Measurements from ENCODE around the gene SERGEF.
"Not testable (repeated sequence)": the region's sequence is repeated elsewhere in the genome, so short reads cannot be mapped to it uniquely, and the experiment has no call there.

The SERGEF gene

DNA sequence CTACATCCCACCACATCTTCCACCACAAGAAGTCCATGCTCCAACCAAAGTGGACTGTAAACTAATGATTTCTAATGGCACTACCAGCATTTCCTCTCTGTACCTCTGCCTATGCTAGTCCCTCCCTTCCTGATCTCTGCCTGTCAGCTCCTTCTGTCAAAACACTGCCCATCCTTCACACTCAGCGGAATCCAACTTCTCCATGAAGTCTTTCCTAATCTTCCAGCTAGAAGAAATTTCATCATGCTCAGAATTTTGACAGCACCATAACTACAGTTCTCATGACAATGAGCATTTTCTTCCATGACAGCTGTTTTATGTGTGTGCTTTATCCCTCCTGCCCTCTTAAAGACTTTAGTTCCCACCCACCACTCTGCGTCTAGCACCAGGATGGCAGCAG, 111.4 kb downstream of the SERGEF start:
- DNase-seq = no peak

DNA sequence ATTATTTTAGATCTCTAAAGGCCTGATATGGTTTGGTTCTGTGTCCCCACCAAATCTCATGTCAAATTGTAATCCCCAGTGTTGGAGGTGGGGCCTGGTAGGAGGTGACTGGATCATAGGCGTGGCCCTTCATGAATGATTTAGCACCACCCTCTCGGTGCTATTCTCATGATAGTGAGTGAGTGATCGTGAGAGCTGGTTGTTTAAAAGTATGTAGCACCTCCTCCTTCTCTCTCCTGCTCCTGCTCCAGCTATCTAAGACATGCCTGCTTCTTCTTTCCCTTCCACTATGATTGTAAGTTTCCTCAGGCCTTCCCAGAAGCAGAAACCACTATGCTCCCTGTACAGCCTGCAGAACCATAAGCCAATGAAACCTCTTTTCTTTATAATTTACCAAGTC, 114.1 kb downstream of the SERGEF start:
- peak; percentile 29 for DNase-seq

DNA sequence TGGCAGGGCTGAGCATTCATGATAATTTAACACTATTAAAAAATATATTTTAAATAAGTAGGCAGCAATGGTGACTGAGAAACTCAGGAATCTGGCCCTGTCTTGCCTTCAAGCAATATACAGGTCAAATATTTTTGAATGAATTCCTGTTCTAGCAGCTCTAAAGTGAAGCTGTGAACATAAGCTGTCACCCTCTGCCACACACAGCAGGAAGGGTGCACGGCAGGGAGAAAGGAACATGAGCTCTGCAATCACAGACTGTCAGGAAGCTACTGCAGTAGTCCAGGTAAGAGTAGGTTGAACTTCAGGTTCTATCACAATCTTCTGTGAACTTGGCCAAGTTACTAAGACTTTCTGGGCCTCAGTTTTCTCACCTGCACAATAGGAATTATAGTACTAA, 114.8 kb downstream of the SERGEF start:
- no peak for DNase-seq

DNA sequence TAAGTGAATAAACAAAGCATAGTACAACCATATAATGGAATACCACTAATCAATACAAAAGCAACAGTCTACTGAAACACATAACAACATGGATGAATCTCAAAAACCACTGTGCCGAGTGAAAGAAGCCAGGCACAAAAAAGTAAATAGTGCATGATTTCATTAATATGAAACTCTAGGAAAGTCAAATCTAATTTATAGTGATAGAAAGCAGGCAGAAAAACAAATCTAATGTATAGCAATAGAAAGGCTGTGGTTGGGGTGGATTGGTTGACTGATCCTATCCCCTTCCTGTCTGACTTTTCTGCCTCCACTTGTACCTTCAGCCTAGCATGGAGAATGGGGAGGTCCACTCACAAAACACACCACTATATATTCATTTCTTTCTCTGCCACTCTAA, 115.4 kb downstream of the SERGEF start:
- no peak for DNase-seq

DNA sequence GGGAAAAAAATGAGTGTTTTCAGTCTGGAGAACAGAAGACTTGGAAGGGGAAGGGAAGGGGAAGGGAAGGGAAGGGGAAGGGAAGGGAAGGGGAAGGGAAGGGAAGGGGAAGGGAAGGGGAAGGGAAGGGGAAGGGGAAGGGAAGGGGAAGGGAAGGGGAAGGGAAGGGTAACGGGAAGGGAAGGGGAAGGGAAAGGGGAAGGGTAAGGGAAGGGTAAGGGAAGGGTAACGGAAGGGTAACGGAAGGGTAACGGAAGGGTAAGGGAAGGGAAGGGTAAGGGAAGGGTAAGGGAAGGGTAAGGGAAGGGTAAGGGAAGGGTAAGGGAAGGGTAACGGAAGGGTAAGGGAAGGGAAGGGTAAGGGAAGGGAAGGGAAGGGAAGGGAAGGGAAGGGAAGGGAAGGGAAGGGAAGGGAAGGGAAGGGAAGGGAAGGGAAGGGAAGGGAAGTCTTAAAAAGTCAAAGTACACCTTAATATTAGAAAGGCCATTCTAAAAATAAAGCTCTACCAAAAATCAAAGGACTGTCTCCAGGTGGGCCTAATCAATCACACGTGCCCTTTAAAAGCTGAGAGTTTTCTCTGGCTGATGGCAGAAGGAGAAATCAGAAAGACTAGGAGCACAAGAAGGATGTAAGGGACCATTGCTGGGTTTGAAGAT, 116.2 kb downstream of the SERGEF start:
- DNase-seq = not testable (repeated sequence)

DNA sequence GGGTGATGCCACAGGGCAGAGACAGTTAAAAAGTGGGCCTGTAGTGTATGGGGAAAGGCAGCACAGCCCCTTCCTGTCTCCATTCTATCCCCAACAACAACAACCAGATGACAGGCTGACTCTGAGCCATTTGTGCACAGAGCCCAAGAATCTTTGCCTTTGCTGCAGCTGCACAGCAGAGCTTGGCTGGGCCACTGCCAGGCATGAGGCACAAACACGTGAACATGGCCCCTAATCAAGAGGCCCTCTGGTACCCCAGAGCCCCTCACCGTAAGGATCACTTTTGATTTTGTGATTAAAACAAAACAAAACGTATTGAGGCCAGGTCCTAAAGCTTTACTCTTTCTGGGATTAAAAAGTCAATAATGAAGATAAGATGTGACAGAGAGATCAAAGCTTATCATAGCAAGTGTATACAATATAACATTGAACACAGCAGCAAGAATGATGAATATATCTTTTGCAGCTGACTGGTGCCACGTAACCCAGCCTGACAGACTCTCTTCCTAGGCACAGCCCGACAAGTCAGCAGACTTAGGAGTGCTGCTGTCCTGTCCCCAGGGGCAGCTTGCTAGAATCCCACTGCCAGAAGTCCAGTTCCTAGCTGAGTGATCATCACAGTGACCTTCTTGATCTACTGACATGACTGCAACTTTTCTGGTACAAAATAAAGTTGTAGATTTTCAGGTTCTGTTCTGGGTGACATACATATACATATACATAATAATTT, 117.8 kb downstream of the SERGEF start:
- no peak for DNase-seq

DNA sequence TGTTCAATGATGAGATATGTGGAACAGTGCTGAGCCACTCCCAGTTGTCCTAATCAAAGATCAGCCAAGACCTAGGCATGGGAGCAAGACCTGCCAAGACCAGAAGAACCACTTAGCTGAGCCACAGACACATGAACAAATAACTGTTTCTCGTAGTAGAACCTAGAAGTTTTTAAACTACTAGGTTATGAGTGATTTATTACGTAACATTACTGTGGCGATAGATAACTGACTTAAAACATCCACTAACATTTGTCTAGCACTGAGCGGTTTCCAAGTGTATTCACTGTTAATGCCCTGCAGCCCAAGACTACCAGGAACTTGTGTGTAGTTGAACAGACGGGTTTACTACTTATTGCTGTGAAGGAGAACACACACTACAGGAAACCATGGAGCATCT, 120.4 kb downstream of the SERGEF start:
- no peak for DNase-seq

DNA sequence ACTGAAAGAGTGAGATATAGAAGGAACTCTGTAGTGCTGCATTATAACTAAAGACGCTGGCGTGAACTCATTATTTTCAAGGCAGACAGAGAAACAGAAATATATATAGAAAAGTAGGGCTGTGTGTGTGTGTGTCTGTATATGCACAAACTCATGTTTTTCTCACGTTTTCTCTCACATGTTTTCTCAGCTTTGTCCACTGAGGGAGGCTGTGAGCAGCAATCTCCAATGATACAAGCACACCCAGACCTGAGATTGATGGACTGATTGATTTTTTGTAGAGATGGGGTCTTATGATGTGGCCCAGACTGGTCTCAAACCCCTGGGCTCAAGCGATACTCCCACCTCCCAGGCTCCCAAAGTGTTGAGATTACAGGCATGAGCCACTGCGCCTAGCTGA, 122.5 kb downstream of the SERGEF start:
- peak; percentile 4 for DNase-seq

DNA sequence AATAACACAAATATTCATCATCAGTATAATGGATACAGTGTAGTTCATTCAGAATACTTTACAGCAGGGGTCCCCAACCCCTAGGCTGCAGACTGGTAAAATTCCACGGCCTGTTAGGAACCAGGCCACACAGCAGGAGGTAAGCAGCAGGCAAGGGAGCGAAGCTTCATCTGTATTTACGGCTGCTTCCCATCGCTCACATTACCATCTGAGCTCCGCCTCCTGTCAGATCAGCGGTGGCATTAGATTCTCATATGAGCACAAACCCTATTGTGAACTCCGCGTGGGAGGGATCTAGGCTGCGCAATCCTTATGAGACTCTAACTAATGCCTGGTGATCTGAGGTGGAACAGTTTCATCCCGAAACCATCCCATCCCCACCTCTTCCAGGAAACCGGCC, 125.1 kb downstream of the SERGEF start:
- DNase-seq = peak; percentile 25

DNA sequence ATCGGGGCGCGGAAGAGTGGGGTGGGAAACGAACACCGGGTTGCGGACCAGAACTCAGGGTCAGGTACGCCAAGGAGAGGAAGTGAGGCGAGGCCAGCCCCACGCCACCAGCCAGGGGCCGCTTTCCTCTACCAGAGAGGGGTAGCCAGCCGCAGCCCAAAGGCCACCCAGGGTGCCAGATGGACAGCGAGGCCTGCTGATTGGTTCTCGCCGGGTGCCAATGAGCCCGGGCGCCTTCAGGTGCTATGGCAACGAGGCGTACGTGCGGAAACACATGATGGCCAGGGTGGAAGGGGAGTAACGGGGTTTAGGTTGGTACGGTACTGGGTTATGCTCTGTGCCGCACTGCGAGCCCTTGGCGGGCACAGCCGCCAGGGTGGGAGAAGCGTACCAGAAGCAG, 128.9 kb downstream of the SERGEF start:
- DNase-seq = no peak

DNA sequence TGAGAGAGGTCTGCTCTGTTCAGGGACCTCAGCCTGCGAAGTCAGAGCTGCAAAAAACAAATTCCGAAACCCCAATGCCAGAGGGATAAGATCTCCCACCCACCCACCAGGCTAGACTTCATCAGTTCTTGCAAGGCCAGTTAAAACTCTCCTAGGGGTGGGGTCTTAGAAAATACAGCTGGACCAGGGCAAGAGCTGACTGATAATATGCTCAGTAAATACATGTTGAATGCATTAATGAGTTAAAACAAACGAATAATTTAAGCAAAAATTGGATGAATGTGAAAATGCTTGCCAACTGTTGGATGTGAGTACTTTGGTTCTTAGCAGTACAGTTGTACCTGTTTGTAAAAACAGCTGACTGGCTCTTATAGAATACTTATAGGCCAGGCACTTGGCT, 129.8 kb downstream of the SERGEF start:
- DNase-seq = no peak

DNA sequence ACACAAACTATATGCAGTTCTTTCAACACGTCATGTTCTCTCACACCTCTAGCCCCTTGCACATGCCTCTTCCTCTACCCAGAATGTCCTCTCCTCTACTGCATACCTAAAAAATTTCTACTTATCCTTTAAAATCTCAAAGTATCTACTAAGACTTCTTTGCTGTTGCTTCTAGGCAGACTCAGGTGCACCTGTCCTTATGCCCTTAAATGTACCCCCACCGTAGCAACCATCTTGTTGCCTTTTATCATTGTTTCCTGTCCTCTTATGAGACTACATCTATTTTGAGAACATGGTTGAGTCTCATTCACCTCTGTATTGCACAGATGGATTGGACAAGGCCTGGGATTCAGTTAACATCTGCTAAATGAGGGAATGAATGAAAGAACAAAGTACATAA, 134.1 kb downstream of the SERGEF start:
- no peak for DNase-seq

DNA sequence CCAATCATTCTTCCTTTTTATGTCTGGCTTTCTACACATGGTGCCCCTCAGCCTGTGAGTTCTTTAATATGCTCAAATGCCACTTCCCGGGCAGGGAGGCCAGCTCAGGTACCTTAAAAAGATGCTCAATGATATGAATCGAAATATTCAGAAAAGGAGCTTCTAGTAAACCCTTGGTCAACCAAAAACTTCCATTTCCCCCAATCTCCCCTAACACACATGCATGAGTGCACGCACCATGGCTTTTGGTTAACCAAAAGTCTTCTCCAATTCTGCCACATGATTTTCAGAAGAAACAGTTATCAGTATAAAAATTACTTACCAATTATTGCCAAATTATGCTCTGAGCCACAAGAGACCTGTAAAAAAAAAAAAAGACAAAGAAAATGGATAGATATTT, 135.0 kb downstream of the SERGEF start:
- DNase-seq = no peak

DNA sequence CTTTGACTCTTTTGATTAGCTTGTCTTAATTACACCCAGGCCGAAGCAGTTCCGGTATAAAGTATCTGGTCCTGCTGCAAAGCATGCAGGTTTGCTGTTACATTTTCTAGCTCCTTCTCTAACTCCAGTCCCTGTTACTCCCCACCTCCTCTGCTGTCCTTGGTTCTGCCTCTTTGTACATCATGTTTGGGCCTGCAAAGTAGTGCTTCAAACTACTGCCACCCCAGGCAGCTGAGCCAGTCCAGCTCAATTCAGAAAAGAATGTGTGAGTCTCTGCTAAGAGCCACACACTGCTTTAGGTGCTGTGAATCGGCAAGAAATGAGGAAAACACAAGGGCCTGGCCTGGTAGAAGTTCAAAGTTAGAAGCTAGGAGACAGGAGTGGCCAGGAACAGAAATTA, 136.0 kb downstream of the SERGEF start:
- no peak for DNase-seq

DNA sequence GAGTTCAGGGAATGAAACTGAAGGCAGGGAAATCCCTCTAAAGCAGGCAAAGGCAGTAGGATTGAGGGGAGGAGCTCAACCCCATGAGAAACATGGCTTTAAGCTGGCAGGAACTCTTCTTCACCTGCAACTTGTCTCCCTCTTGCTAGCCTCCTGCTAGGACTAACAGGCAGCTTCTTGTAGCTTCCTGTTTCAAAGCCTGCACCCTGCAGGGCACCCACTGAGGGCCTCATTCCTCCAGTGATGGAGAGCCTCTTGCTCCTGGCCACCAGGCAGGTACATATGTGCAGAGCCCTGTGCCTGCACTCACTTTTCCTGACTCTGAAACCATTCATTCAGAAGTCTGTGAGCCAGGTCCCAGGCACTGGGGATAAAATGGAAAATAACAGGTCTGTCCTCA, 137.0 kb downstream of the SERGEF start:
- no peak for DNase-seq

DNA sequence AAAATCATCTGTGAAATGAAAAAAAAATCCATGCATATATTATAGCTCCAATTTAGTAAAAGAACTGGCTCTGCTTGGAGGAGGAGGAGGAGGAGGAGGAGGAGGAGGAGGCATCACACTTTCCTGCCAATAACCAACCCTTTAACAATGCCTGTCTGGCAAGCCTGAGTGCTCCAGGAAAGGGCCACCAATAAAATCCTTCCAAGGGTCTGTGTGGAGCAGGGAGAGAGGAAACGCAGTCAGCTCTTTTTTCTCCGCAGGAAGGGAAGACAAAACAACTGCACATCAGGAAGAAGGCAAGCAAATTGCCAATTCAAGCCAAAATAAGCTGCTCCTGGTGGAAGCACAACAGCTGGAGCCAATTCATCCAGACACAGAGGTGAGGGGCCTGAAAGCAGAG, 139.3 kb downstream of the SERGEF start:
- no peak for DNase-seq

DNA sequence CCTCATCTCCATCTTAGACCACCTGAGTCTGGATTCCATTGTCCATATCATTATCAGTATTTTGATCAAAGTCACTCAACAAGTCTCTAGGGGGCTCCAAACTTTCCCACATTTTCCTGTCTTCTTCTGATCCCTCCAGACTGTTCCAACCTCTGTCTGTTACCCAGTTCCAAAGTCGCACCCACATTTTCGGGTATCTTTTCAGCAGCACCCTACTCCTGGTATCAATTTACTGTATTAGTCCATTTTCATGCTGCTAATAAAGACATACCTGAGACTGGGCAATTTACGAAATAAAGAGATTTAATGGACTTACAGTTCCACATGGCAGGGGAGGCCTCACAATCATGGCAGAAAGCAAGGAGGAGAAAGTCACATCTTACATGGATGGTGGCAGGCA, 144.4 kb downstream of the SERGEF start:
- not testable (repeated sequence) for DNase-seq

DNA sequence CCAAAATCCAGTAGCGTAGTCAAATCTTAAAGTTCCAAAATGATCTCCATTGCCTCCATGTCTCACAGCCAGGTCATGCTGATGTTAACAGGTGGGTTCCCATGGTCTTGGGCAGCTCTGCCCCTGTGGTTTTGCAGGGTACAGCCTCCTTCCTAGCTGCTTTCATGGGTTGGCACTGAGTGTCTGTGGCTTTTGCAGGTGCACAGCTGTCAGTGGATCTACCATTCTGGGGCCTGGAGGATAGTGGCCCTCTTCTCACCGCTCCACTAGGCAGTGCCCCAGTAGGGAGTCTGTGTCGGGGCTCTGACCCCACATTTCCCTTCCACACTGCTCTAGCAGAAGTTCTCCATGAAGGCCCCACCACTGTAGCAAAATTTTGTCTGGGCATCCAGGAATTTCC, 145.5 kb downstream of the SERGEF start:
- DNase-seq = no peak

DNA sequence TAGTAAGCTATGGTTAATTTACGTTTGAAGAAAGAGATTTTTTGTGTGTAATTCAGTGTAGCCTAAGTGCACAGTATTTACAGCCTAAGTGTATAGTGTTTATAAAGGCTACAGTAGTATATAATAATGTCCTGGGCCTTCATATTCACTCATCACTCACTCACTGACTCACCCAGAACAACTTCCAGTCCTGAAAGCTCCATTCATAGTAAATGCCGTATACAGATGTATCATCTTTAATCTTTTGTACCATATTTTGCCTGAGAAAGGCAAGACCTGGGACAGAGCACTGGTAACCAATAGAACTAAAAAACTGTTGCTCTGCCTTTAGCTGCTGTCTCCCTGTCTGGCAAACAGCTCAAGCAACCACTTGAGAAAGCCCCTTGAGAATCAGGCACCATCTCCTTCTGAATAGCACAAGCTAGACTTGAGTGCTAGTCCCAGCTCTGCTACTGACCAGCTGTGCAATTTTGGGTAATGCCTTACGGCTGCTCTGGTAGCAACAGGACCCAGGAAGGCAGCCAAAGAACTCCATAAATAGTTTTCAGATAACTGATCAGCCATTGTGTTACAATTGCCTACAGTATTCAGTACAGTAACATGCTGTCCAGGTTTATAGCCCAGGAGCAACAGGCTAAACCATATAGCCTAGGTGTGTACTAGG, 146.9 kb downstream of the SERGEF start:
- DNase-seq = no peak

DNA sequence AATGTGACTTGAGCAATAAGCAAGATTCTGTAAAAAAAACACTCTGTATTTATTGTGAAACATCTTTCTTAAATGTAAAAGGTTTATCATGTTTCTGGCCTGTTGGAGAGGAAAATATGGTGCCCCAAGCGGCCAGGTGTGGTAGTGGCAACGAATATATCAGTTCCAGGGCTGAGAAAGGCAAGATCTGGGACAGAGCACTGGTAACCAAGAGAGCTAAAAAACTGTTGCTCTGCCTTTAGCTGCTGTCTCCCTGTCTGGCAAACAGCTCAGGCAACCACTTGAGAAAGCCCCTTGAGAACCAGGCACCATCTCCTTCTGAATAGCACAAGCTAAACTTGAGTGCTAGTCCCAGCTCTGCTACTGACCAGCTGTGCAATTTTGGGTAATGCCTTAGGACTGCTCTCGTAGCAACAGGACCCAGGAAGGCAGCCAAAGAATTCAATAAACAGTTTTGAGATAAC, 148.3 kb downstream of the SERGEF start:
- peak; percentile 21 for DNase-seq

DNA sequence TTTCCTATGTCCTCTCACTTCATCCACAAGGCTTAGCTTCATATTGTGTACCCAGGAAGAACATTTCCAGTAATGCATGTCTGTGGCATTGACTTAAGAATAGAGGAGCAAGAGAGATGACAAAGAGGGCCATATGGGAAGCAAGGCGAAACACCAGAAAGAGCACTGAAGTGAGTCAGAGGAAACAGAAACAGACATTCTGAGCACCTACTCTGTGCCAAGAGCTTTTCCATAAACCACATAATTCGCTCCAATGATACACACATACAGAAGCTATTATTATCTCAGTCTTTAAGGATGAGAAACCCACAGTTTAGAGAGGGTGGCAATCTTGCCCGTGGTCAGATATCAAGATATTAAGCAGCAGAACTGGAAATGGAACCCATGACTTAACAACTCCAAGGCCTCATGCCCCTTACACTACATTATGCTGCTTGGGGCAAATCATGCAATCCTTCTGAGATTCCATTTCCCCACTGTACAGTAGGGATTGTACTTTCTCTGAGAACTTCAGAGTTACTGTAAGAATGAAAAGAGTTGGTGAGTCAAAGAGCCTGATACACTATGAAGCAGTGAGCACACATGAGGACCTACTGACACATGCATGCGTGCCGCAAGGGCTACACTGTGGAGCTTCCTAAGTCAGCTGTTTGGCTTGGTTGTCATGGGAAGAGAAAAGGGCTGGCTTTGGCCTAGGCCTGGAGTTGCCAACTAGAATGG, 151.7 kb downstream of the SERGEF start:
- no peak for DNase-seq

DNA sequence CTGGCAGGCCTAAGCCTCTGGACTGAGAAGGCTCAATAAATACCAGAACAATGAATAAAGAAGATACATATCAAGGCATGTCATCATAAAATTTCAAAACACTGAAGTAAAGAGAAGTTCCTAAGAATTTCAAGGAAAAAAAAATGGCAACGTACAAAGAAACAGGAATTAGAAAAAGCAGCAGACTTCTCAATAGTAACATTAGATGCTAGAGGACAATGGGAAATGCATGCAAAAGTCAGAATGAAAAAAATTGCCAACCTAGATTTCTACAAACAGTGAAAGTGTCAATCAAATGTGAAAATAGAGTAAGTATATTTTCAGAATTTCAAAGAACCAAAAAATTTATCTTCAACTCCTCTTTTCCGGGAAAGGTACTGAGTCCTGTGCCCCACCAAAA, 153.3 kb downstream of the SERGEF start:
- DNase-seq = no peak

DNA sequence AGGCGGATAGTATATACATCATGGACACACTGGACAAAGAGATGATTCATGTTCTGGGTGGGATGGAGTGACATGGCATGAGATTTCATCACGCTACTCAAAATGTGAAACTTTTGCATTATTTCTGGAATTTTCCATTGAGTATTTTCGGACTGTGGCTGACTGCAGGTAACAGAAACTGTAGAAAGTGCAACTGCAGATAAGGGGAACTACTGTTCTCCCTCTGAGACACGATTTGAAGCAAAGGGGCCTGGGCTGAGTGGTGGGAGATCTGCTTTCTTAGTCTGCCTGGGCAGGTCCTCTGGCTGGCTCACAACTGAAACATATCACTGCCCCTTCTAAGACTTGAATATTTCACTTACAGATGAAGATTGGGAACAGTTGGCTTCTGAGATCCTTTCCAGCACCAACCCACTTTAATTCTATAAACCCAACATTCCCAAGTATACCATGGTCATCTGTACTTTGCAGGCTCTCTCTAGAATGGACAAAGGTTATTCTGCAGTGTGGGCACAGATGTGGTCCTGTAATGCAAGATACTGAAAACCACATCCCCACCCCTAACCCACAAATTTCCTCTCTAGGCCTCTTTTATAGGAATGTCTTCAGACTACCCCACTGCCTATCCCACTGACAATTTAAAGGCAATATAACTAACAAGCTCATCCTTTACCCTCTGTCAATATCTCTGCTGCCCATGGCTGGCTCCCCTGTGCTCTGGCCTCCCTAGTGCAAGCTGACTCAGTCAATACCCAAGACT, 157.1 kb downstream of the SERGEF start:
- DNase-seq = no peak
